GM19043 (cell line): ENCODE measurements around the gene PERM1.
"Not testable (repeated sequence)": the region's sequence is repeated elsewhere in the genome, so short reads cannot be mapped to it uniquely, and the experiment has no call there.

ENCODE experiments used
- ATAC-seq: cut with Tn5 transposase; IDR thresholded peaks from one replicate; pipeline ENCODE4 v1.9.1; 2021; ENCODE audit warnings: low read depth; ENCODE audit not compliant: unreplicated experiment

PERM1 gene

GRCh38 chr1:981955-982558, at the start of gene PERM1:
Gene PERM1, minus strand, starts transcription at chr1:982093. Its CDS starts 1,064 bp downstream, at chr1:981029.
- no peak for ATAC-seq

GRCh38 chr1:1030867-1031658, 49.2 kb upstream of the PERM1 start:
- not testable (repeated sequence) for ATAC-seq

- ATAC-seq: no peak
Measured at GRCh38 chr1:1027791-1028190, 45.9 kb upstream of the PERM1 start.

- no peak for ATAC-seq
Measured at GRCh38 chr1:1026599-1027413, 44.9 kb upstream of the PERM1 start.

GRCh38 chr1:1025730-1026129, 43.8 kb upstream of the PERM1 start:
- ATAC-seq: no peak

GRCh38 chr1:1024771-1025699, 43.1 kb upstream of the PERM1 start:
- ATAC-seq: no peak

GRCh38 chr1:1024149-1024770, 42.4 kb upstream of the PERM1 start:
- no peak for ATAC-seq

GRCh38 chr1:1023700-1024099, 41.8 kb upstream of the PERM1 start:
- ATAC-seq: no peak

- ATAC-seq: no peak
Measured at GRCh38 chr1:1022302-1023009, 40.6 kb upstream of the PERM1 start.

GRCh38 chr1:1021920-1022259, 40.0 kb upstream of the PERM1 start:
- ATAC-seq: no peak

- no peak for ATAC-seq
Measured at GRCh38 chr1:1021010-1021919, 39.4 kb upstream of the PERM1 start.

- ATAC-seq: no peak
Measured at GRCh38 chr1:1020415-1021009, 38.6 kb upstream of the PERM1 start.

GRCh38 chr1:1020000-1020404, 38.1 kb upstream of the PERM1 start, which contains the start of gene AGRN:
Gene AGRN, plus strand, starts transcription at chr1:1020120. Its CDS starts 53 bp downstream, at chr1:1020173.
- peak; percentile 16 for ATAC-seq

GRCh38 chr1:1019122-1019999, 37.5 kb upstream of the PERM1 start:
- ATAC-seq: peak; percentile 60

GRCh38 chr1:1018321-1018685, 36.4 kb upstream of the PERM1 start:
- not testable (repeated sequence) for ATAC-seq

GRCh38 chr1:1017397-1018320, 35.8 kb upstream of the PERM1 start:
- ATAC-seq: not testable (repeated sequence)
